Measurements from ENCODE around the gene SLC30A5. TPM values are rescaled to one million over a fixed set of nuclear protein-coding genes. Genes with fewer than 3 reads are reported as not detected.

SLC30A5 gene
- total and polyA plus RNA-seq, 10 of the 15 experiments (the other 5 are each of a cell fraction or from before 2014, with no cell fraction given): 14.7 to 67.9 (median 38.4) TPM

- no peak for TF ChIP-seq ZNF592 (IDR thresholded peaks at IDR 0.05)
- peak; percentile 73; the same call in 1 of the 2 replicates for TF ChIP-seq MAX (IDR thresholded peaks at IDR 0.05; ENCODE audit: low read depth, low read length)
- no peak for TF ChIP-seq HSF1 (IDR thresholded peaks at IDR 0.05; ENCODE audit: low read depth, low read length)
- TF ChIP-seq NFYA (IDR thresholded peaks at IDR 0.05; ENCODE audit: borderline replicate concordance, low read depth, low read length): no peak
- TF ChIP-seq IRF3 (IDR thresholded peaks at IDR 0.05): no peak
- TF ChIP-seq CREM (IDR thresholded peaks at IDR 0.05; ENCODE audit: low read depth): peak; percentile 94
- TF ChIP-seq ZNF384 (IDR thresholded peaks at IDR 0.05; ENCODE audit: borderline replicate concordance, low read depth, low read length): no peak
- 0 out of 2 replicates have a peak, but pooled peaks have one; percentile 40 for TF ChIP-seq SMAD5 (IDR thresholded peaks at IDR 0.05; ENCODE audit: low read depth)
- TF ChIP-seq EED (IDR thresholded peaks at IDR 0.05; ENCODE audit: low read depth): peak; percentile 79
- peak; percentile 27; the same call in 1 of the 2 replicates for TF ChIP-seq HCFC1 (IDR thresholded peaks at IDR 0.05; ENCODE audit: low read length)
- peak; percentile 66 to 85; a peak in 3 of 4 replicates for TF ChIP-seq IKZF2 (IDR thresholded peaks at IDR 0.05)
- no peak for TF ChIP-seq SPI1 (IDR thresholded peaks at IDR 0.05; ENCODE audit: borderline replicate concordance, insufficient read depth, low read depth, low read length)
- peak; percentile 95 for TF ChIP-seq MXI1 (IDR thresholded peaks at IDR 0.05; ENCODE audit: low read depth, low read length)
- TF ChIP-seq KDM1A (IDR thresholded peaks at IDR 0.05; ENCODE audit: borderline replicate concordance): no peak
- TF ChIP-seq IKZF1 (conservative IDR thresholded peaks at IDR 0.05): peak; percentile 98
- TF ChIP-seq E4F1 (IDR thresholded peaks at IDR 0.05; ENCODE audit: borderline replicate concordance, partially characterized antibody): no peak
- TF ChIP-seq SUZ12 (IDR thresholded peaks at IDR 0.05; ENCODE audit: unreplicated experiment): no peak
- TF ChIP-seq RBBP5 (conservative IDR thresholded peaks at IDR 0.05): peak; percentile 73; the same call in 1 of the 2 replicates
- peak; percentile 73; the same call in 1 of the 2 replicates for TF ChIP-seq TAF1 (IDR thresholded peaks at IDR 0.05; ENCODE audit: borderline replicate concordance, low read depth, low read length)
- peak; percentile 68 for TF ChIP-seq ATF7 (IDR thresholded peaks at IDR 0.05; ENCODE audit: low read depth)
- no peak for TF ChIP-seq EZH2 (IDR thresholded peaks at IDR 0.05; ENCODE audit: borderline replicate concordance, control insufficient read depth, low read depth, low read length)
Measured at GRCh38 chr5:69093771-69094482, at the start of gene SLC30A5 (continued).

All from GM12878 (cell line).